Tibial artery (tissue), 4 donors: ENCODE data around the gene GJA4.
A peak's percentile ranks its signal among the peaks of the same experiment; 100 is the strongest.

Experiments used
- DNase-seq, 2 donors: peaks; one replicate each; pipeline ENCODE4 v3.0.0-alpha.2; 2019
- H3K27ac ChIP-seq, 2 donors: fragments of 200-600 bp; sonication (generic) in 1 of 2; 1 replicate in 1 of 2; 2 replicates in 1 of 2; pipeline ENCODE4 v1.5.1; 2018 to 2019; ENCODE audit warnings: mild to moderate bottlenecking in 1 of 2
- H3K27me3 ChIP-seq, 2 donors: fragments of 200-600 bp; sonication (generic) in 1 of 2; one replicate each; pipeline versions ENCODE4 v1.5.1 to v1.6.0; 2016 to 2019
- H3K36me3 ChIP-seq, 3 donors: fragments of 200-600 bp; sonication (generic) in 2 of 3; one replicate each; pipeline ENCODE4 v1.5.1; 2016 to 2019; ENCODE audit warnings: mild to moderate bottlenecking in 2 of 3
- H3K4me1 ChIP-seq, 4 donors: fragments of 200-600 bp; sonication (generic) in 2 of 4; 1 replicate in 3 of 4; 2 replicates in 1 of 4; pipeline ENCODE4 v1.5.1; 2016 to 2019
- H3K4me3 ChIP-seq, 2 donors: fragments of 200-600 bp; sonication (generic) in 1 of 2; 1 replicate in 1 of 2; 2 replicates in 1 of 2; pipeline ENCODE4 v1.5.1; 2018 to 2019; ENCODE audit warnings: mild to moderate bottlenecking in 2 of 2
- H3K9me3 ChIP-seq, 3 donors: fragments of 200-600 bp; sonication (generic) in 1 of 3; one replicate each; pipeline ENCODE4 v1.5.1; 2016 to 2019
- CTCF ChIP-seq, 2 experiments: fragments of 200-600 bp in 1 of 2; fragments of 450-650 bp in 1 of 2; IDR thresholded peaks; one replicate each; pipeline ENCODE4 v1.5.1; 2017 to 2019; ENCODE audit warnings: antibody characterized with exemption in 2 of 2, mild to moderate bottlenecking in 1 of 2, moderate library complexity in 1 of 2
- intact Hi-C: fragments of 100-400 bp; cut with DNase I; formaldehyde crosslinking; loops from one replicate; pipeline ENCODE4 v1.15.0; 2023; ENCODE audit warnings: low total_unique reads

The GJA4 gene

GRCh38 chr1:34842073-34842472 is 49.3 kb downstream of the GJA4 start:
- H3K36me3 ChIP-seq, result no peaks in the 10 kb centered on the region
- TF ChIP-seq CTCF (IDR thresholded peaks at IDR 0.05), result no peak
- H3K4me3 ChIP-seq, result no peak overlapping the region
- no peaks in the 10 kb centered on the region for H3K9me3 ChIP-seq
- intact Hi-C loops, result no loop called here
- H3K4me1 ChIP-seq, result peaks cover 4 to 70% (median 27%) of the 10 kb centered on the region in 4 donors
- no peak for DNase-seq
- no peak overlapping the region for H3K27ac ChIP-seq
- no peaks in the 10 kb centered on the region for H3K27me3 ChIP-seq

GRCh38 chr1:34842952-34843371 is 50.2 kb downstream of the GJA4 start:
- no peak for TF ChIP-seq CTCF (IDR thresholded peaks at IDR 0.05)
- intact Hi-C loops, result no loop called here
- H3K27ac ChIP-seq, result no peak overlapping the region
- H3K27me3 ChIP-seq, result no peaks in the 10 kb centered on the region
- H3K4me1 ChIP-seq, result peaks cover 6 to 69% (median 26%) of the 10 kb centered on the region in 4 donors
- H3K36me3 ChIP-seq, result no peaks in the 10 kb centered on the region
- no peak overlapping the region for H3K4me3 ChIP-seq
- DNase-seq, result peak in 1 of 2 donors; percentile 47
- no peaks in the 10 kb centered on the region for H3K9me3 ChIP-seq

- peak in 1 of 2 donors; percentile 31 for DNase-seq
- Histone ChIP-seq H3K36me3 (no peaks in the 10 kb centered on the region), H3K27me3 (no peaks in the 10 kb centered on the region), H3K4me1 (peaks cover 6 to 68% (median 29%) of the 10 kb centered on the region in 4 donors), H3K9me3 (no peaks in the 10 kb centered on the region), H3K27ac (no peak overlapping the region), H3K4me3 (no peak overlapping the region)
- intact Hi-C loops, result no loop called here
- no peak for TF ChIP-seq CTCF (IDR thresholded peaks at IDR 0.05)
These were observed 50.8 kb downstream of the GJA4 start for GRCh38 chr1:34843392-34844251.

GRCh38 chr1:34844252-34844634 is 51.4 kb downstream of the GJA4 start:
- TF ChIP-seq CTCF (IDR thresholded peaks at IDR 0.05), result no peak
- H3K9me3 ChIP-seq, result no peaks in the 10 kb centered on the region
- H3K4me3 ChIP-seq, result no peak overlapping the region
- H3K27me3 ChIP-seq, result no peaks in the 10 kb centered on the region
- DNase-seq, result peak in 1 of 2 donors; percentile 42
- intact Hi-C loops, result no loop called here
- peaks cover 6 to 71% (median 29%) of the 10 kb centered on the region in 4 donors for H3K4me1 ChIP-seq
- H3K36me3 ChIP-seq, result no peaks in the 10 kb centered on the region
- no peak overlapping the region for H3K27ac ChIP-seq
